PC-3 (cell line): ENCODE measurements around the gene XYLT2.

Experiments used
- CTCF ChIP-seq: fragments of 300-600 bp; sonication (generic); conservative IDR thresholded peaks from 2 replicates; pipeline ENCODE4 v1.5.1; 2017; ENCODE audit warnings: antibody characterized with exemption, low read depth, mild to moderate bottlenecking, low read length
- EZH2 ChIP-seq: fragments of 300-600 bp; sonication (generic); IDR thresholded peaks from one replicate; pipeline ENCODE4 v1.6.1; 2017; ENCODE audit warnings: antibody characterized with exemption, mild to moderate bottlenecking, low read length; ENCODE audit not compliant: unreplicated experiment

- TF ChIP-seq EZH2 (no peak), CTCF (no peak)
These were observed 16.7 kb downstream of the XYLT2 start for GRCh38 chr17:50362661-50363060.
